HG03175 (cell line): ENCODE data around the gene HLF.
"Not testable (repeated sequence)": the region's sequence is repeated elsewhere in the genome, so short reads cannot be mapped to it uniquely, and the experiment has no call there.

Experiments
- ATAC-seq: cut with Tn5 transposase; IDR thresholded peaks from one replicate; pipeline ENCODE4 v1.9.1; 2021; ENCODE audit warnings: mild to moderate bottlenecking, moderate library complexity; ENCODE audit not compliant: unreplicated experiment

HLF gene

DNA sequence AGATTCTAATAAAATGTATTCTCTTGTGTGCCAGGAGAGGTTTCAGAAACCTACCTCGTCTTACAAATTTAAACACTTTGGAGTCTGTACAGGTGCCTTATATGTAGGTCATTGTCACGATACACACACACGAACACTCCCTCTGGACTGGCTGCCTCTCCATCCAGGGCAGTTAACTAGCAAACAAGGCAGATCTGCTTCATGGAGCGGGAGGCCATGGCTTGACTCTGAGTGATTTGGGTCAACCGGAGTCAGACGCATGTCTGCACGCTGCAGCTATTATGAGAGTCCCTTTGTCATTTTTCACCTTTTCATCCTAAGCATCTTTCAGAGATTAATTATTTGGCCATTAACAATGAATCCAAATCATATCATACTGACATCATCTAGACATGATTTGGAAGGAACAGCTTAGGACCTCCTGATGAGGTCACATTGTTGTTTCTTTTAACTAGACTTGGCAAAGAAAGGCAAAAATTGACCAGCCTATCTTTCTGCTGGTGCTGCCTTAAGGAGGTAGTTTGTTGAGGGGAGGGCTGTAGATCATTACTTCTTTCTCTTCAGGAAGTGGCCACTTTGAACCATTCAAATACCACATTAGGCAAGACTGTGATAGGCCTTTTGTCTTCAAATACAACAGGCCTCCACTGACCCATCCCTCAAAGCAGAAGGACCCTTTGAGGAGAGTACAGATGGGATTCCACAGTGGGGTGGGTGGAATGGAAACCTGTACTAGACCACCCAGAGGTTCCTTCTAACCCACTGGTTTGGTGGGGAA lies 58.9 kb downstream of the HLF start:
- no peak for ATAC-seq

- no peak for ATAC-seq
These were observed 59.7 kb downstream of the HLF start for GRCh38 chr17:55324296-55324978.

DNA sequence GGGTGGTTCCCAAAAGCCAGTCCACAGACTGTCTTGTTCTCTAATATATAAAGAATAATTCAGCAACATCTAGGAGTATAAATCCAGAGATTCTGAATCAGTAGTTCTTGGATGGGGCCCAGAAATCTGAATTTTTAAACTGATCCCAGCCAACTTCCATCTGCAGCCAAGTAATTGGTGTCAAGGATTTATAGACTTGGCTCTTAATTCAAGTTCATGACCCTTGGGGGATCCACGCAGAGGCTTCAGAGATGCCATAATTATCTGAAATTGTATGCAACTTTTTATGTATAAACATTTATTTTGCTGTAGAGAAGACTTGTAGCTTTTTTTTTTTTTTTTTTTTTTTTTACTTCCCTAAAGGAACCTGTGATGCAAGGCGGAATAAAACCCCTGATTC lies 60.6 kb downstream of the HLF start:
- no peak for ATAC-seq

- no peak for ATAC-seq
These were observed 61.3 kb downstream of the HLF start for GRCh38 chr17:55326030-55326429.

GRCh38 chr17:55327225-55328088 lies 62.7 kb downstream of the HLF start:
- no peak for ATAC-seq

- not testable (repeated sequence) for ATAC-seq
These were observed 63.8 kb downstream of the HLF start for GRCh38 chr17:55328514-55328913.

- ATAC-seq: no peak
These were observed 65.7 kb downstream of the HLF start for GRCh38 chr17:55330344-55330933.

DNA sequence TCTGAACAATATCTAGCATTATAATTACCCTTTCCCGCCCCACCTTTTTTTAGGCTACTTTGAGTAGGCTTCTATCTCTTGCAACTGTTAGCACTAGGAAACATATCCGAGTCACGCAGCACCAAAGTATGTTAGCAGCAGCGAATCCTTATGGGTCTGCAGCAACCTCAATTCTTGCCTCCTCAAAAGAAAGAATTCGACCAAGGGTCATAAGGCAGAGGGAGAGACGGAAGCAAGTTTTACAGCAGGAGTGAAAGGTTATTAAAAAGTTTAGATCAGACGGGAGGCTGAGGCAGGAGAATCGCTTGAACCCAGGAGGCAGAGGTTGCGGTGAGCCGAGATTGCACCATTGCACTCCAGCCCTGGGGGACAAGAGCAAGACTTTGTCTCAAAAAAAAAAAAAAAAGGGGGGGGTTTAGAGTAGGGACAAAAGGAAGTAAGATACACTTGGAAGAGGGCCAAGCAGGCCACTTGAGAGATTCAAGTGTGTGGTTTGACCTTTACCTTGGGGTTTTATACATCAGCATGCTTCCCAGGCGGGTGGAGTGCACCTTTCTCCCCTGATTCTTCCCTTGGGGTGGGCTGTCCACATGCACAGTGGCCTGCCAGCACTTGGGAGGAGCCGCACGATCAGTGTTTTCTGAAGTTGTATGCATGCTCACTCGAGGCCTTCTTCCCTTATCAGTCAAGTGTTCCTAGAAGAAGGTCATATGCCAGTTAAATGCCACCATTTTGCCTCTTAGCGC lies 67.7 kb downstream of the HLF start:
- no peak for ATAC-seq

DNA sequence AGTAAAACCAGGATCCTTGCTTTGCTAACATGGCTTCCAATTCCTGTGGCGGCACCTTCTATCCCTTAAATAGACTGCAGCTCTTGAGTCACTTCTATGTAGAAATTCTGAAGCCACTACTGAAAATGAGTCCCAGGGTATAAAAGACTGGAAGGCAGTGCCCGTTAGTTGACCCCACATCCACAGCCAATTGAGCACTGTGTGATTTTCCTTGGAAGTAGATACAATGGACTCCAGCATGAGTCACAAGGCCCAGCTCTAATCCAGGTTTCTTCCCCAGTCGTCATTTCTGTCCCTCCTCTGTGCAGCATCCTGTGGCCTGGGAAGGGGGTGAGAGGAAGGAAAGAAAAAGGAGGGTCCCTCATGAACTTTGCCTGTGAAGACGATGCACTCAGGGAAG lies 69.5 kb downstream of the HLF start:
- ATAC-seq: no peak

DNA sequence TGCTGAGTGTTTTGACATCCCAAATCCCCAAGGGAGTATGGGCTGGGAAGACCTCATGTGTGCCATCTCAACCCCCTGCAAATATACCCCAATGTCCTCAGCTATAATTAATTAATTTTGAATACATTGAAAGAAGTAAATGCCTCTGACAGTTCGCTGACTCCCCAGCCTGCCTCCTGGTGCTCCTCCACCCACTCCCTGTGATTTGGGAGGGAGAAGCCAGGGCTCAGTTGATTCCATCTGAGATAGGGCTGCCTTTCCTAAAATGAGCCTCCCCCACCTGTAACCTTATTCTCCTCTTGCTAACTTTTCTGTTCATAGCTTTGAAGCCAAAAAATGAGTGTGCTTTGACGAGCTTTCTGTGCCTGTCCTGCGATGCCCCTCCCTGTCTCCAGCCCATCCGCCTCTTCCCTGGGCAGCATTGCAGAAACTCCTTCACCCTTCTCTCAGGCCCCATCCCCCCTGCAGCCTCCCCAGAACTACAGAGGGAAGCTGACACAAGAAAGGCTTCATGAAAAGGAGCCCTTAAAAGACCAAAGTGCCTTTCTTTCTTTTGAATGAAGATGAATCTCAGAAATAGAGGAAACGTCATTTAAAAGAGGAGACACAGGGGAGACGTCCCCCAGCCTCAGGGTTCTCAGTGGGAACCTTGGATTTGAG lies 70.3 kb downstream of the HLF start:
- ATAC-seq: no peak

GRCh38 chr17:55335625-55336024 lies 70.9 kb downstream of the HLF start:
- no peak for ATAC-seq

DNA sequence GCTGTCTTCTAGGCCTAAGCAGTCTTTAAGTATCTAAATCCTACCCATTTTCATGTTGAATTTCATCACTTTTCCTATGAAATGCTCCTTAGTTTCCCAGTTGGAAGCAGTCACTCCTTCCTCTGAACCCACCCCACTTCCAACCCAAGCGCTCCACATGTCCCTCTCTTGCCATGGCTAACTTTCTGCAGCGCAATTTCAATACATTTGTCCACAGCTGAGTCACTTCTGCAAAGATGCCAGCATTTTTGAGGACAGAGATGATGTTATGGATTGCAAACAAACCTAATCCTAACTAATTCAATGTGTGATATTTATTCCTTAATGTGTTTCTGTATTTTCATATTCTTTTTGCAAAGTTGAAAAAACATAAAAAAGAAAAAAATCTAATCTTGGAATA lies 71.7 kb downstream of the HLF start:
- ATAC-seq: no peak

- no peak for ATAC-seq
These were observed 75.4 kb downstream of the HLF start for GRCh38 chr17:55340176-55340575.

DNA sequence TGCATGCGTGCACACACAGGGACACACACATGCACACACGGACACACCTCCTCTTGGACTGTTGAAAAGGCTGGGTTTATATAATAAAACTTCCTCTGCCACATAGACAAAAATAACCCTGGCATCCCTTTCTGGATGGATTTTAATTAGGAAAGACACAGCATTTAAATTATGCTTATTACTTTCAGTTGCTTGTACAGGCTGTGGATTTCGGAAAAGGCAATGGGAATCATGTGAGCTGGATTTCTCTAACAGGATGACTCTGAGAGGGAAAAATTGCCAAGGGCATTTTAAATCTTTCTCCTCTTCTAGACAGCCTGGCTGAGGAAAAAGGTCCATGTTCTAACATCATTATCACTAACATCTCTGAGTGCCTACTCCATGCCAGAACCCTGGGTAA lies 75.9 kb downstream of the HLF start:
- no peak for ATAC-seq

DNA sequence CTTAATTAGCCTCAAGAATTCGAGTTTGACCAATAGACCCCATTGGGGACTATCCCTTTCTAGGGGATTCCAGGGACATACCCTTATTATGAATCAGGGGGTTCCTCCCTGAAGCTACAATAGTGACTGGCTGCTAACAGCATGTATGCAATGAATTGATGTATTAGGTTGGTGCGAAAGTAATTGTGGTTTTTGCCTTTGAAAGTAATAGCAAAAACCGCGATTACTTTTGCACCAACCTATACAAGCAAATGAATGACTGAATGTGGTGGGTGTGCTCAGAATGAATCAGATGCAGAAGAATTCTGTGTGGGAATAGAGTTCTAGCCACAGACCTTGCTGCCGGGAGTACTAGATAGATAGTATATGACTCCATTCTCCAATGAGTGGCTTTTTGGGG lies 76.7 kb downstream of the HLF start:
- no peak for ATAC-seq

GRCh38 chr17:55342800-55343585 lies 78.2 kb downstream of the HLF start:
- no peak for ATAC-seq

DNA sequence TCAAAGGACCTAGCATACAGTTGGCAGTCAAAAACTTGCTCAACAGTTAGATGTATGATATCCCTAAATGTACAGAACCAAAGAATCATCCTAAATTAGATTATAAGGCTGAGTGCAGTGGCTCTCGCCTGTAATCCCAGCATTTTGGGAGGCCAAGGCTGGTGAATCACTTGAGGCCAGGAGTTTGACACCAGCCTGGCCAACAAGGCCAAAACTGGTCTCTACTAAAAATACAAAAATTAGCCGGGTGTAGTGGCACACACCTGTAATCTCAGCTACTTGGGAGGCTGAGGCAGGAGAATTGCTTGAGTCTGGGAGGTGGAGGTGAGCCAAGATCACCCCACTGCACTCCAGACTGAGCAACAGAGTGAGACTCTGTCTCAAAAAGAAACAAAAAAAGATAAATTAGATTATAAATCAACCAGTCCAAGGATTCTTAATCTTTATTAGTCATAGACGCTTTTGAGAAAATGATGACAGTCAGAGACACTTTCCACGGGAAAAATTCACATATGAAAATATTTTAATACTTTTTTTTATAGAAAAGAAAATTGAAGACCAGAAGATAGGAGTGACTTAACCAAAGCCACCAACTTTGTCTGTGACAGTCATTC lies 79.2 kb downstream of the HLF start:
- ATAC-seq: no peak

DNA sequence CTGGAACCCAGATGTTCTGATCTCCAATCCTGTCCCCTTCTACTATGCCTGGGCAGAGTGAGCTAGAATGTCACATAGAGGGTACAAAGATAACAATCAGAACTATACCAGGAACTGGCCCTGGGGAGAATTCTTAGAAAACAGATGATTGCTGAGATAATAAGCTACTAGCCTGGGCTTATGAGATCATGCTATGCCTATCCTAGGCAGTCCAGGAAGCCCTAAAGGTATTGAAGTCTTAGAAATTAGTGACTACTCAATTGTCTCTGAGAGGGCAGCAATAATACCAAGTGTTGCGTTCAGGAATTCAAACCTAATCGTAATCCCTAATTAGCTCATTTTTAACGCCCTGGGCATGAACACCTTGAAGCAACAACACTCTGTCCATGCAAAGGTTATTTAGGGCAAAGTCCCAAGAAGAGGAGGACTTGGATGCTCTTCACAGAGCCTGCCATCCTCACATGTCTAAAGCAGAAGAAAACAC lies 79.8 kb downstream of the HLF start:
- no peak for ATAC-seq

DNA sequence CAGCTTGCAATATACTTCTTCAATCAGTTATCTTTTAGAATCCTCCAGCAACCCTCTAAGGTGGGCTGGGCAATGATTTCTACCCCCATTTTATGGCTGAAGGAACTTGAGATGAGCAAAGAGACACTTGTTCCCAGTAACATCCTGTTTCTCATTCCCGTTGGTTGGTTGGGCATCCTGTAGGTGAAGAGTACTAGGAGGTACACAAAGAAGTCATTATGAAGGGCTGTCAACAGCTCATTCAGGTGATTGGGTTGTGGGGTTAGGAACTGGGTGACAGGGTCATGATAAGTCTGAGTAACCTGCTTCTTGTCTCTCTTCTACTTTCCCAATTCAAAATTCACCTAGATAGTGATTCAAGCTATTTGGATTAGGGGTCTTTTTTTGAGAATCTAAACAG lies 80.4 kb downstream of the HLF start:
- ATAC-seq: no peak
